GM18519 (cell line): Measurements from ENCODE around the gene MAPK8.

Experiments used
- ATAC-seq: cut with Tn5 transposase; IDR thresholded peaks from one replicate; pipeline ENCODE4 v1.9.1; 2021; ENCODE audit warnings: mild to moderate bottlenecking, moderate library complexity; ENCODE audit not compliant: unreplicated experiment, low FRiP score

The MAPK8 gene

GRCh38 chr10:48377751-48378530 lies 71.5 kb downstream of the MAPK8 start:
- ATAC-seq: no peak

- ATAC-seq: no peak
Observed at GRCh38 chr10:48378675-48379074, 72.2 kb downstream of the MAPK8 start.

- ATAC-seq: no peak
Observed at GRCh38 chr10:48381971-48382370, 75.5 kb downstream of the MAPK8 start.

- no peak for ATAC-seq
Observed at GRCh38 chr10:48382982-48383381, 76.5 kb downstream of the MAPK8 start.

GRCh38 chr10:48383393-48383792 lies 76.9 kb downstream of the MAPK8 start:
- no peak for ATAC-seq

- no peak for ATAC-seq
Observed at GRCh38 chr10:48384699-48384982, 78.2 kb downstream of the MAPK8 start.

GRCh38 chr10:48389272-48389671 lies 82.8 kb downstream of the MAPK8 start:
- ATAC-seq: no peak

GRCh38 chr10:48389846-48390557 lies 83.5 kb downstream of the MAPK8 start:
- no peak for ATAC-seq

- ATAC-seq: no peak
Observed at GRCh38 chr10:48390558-48390871, 84.0 kb downstream of the MAPK8 start.

GRCh38 chr10:48390933-48391845 lies 84.7 kb downstream of the MAPK8 start:
- peak; percentile 51 for ATAC-seq

- ATAC-seq: no peak
Observed at GRCh38 chr10:48391994-48392393, 85.5 kb downstream of the MAPK8 start.

GRCh38 chr10:48398261-48398660 lies 91.8 kb downstream of the MAPK8 start:
- ATAC-seq: no peak

GRCh38 chr10:48399056-48399541 lies 92.6 kb downstream of the MAPK8 start:
- ATAC-seq: no peak

GRCh38 chr10:48399551-48399950 lies 93.1 kb downstream of the MAPK8 start:
- ATAC-seq: no peak

- ATAC-seq: no peak
Observed at GRCh38 chr10:48400129-48400849, 93.8 kb downstream of the MAPK8 start.

- no peak for ATAC-seq
Observed at GRCh38 chr10:48400850-48401220, 94.4 kb downstream of the MAPK8 start.

GRCh38 chr10:48404646-48405045 lies 98.2 kb downstream of the MAPK8 start:
- no peak for ATAC-seq

- no peak for ATAC-seq
Observed at GRCh38 chr10:48406204-48406603, 99.7 kb downstream of the MAPK8 start.

- no peak for ATAC-seq
Observed at GRCh38 chr10:48406658-48407057, 100.2 kb downstream of the MAPK8 start.

GRCh38 chr10:48410503-48410902 lies 104.0 kb downstream of the MAPK8 start:
- no peak for ATAC-seq

GRCh38 chr10:48411510-48411909 lies 105.0 kb downstream of the MAPK8 start:
- ATAC-seq: no peak
